OCI-LY3 (cell line): ENCODE data around the gene ARHGAP10.

Source experiments
- H2AFZ ChIP-seq: fragments of 200-600, 300-600 bp; shearing (Covaris generic); 2 replicates; pipeline ENCODE4 v1.6.0; 2014; ENCODE audit warnings: antibody characterized with exemption, low read depth, low read length
- H3K27ac ChIP-seq: fragments of 200-600, 300-600 bp; sonication (generic); 2 replicates; pipeline ENCODE4 v1.5.1; 2014; ENCODE audit warnings: mild to moderate bottlenecking, low read length, moderate library complexity, mixed read lengths
- H3K27me3 ChIP-seq: fragments of 200-600, 300-600 bp; sonication (generic); 2 replicates; pipeline ENCODE4 v1.6.1; 2014; ENCODE audit warnings: low read depth, low read length, mixed read lengths
- H3K36me3 ChIP-seq: fragments of 200-600, 300-600 bp; sonication (generic); replicated peaks from 2 replicates; pipeline ENCODE3; 2014; ENCODE audit warnings: low read depth, low read length, mixed read lengths
- H3K4me1 ChIP-seq: fragments of 300-600, 200-600 bp; sonication (generic); 2 replicates; pipeline ENCODE4 v1.6.1; 2014; ENCODE audit warnings: low read length, mixed read lengths
- H3K4me2 ChIP-seq: fragments of 200-600, 300-600 bp; sonication (generic); 2 replicates; pipeline ENCODE4 v1.6.1; 2014; ENCODE audit warnings: low read length, mixed read lengths
- H3K4me3 ChIP-seq: fragments of 300-600, 200-600 bp; sonication (generic); 2 replicates; pipeline ENCODE4 v1.5.1; 2014; ENCODE audit warnings: antibody characterized with exemption, mild to moderate bottlenecking, low read length, moderate library complexity
- H3K79me2 ChIP-seq: fragments of 300-600, 200-600 bp; shearing (Covaris generic); 2 replicates; pipeline ENCODE4 v1.6.1; 2014; ENCODE audit warnings: mild to moderate bottlenecking, low read length, mixed read lengths
- H3K9ac ChIP-seq: fragments of 300-600, 200-600 bp; shearing (Covaris generic); 2 replicates; pipeline ENCODE4 v1.6.0; 2014; ENCODE audit warnings: mild to moderate bottlenecking, low read length, moderate library complexity
- H3K9me3 ChIP-seq: fragments of 200-600, 300-600 bp; shearing (Covaris generic); 2 replicates; pipeline ENCODE4 v1.6.1; 2014; ENCODE audit warnings: low read length, mixed read lengths; ENCODE audit not compliant: insufficient read depth
- H4K20me1 ChIP-seq: fragments of 200-600, 300-600 bp; sonication (generic); 2 replicates; pipeline ENCODE4 v1.6.1; 2016; ENCODE audit warnings: low read length, mixed read lengths; ENCODE audit not compliant: insufficient read depth
- CTCF ChIP-seq: fragments of 200-600, 300-600 bp; sonication (generic); IDR thresholded peaks from 2 replicates; pipeline ENCODE4 v1.5.1; 2014; ENCODE audit warnings: antibody characterized with exemption, low read length, low read depth
- EZH2phosphoT487 ChIP-seq: fragments of 200-600 bp; shearing (Covaris generic); IDR thresholded peaks from 2 replicates; pipeline ENCODE4 v1.6.1; 2018; ENCODE audit warnings: antibody characterized with exemption, mixed run types, low read depth

The ARHGAP10 gene

GRCh38 chr4:147957446-147957845 is 225.6 kb downstream of the ARHGAP10 start:
- H2AFZ ChIP-seq = no peak overlapping the region
- H3K4me3 ChIP-seq = no peak overlapping the region
- H3K4me1 ChIP-seq = no peaks in the 10 kb centered on the region
- TF ChIP-seq CTCF = no peak
- no peak for TF ChIP-seq EZH2phosphoT487
- H3K9me3 ChIP-seq = no peaks in the 10 kb centered on the region
- H3K27ac ChIP-seq = no peak overlapping the region
- H3K79me2 ChIP-seq = no peaks in the 10 kb centered on the region
- no peaks in the 10 kb centered on the region for H3K27me3 ChIP-seq
- no peak overlapping the region for H3K4me2 ChIP-seq
- H3K9ac ChIP-seq = no peak overlapping the region
- no peaks in the 10 kb centered on the region for H4K20me1 ChIP-seq
- no peaks in the 10 kb centered on the region for H3K36me3 ChIP-seq

GRCh38 chr4:147958057-147958456 is 226.2 kb downstream of the ARHGAP10 start:
- Histone ChIP-seq H3K9ac (no peak overlapping the region), H3K36me3 (no peaks in the 10 kb centered on the region), H3K27me3 (no peaks in the 10 kb centered on the region), H3K9me3 (no peaks in the 10 kb centered on the region), H3K4me2 (no peak overlapping the region), H3K79me2 (no peaks in the 10 kb centered on the region), H3K27ac (no peak overlapping the region), H3K4me3 (no peak overlapping the region), H3K4me1 (no peaks in the 10 kb centered on the region), H2AFZ (no peak overlapping the region), H4K20me1 (no peaks in the 10 kb centered on the region)
- TF ChIP-seq EZH2phosphoT487 = no peak
- no peak for TF ChIP-seq CTCF

DNA sequence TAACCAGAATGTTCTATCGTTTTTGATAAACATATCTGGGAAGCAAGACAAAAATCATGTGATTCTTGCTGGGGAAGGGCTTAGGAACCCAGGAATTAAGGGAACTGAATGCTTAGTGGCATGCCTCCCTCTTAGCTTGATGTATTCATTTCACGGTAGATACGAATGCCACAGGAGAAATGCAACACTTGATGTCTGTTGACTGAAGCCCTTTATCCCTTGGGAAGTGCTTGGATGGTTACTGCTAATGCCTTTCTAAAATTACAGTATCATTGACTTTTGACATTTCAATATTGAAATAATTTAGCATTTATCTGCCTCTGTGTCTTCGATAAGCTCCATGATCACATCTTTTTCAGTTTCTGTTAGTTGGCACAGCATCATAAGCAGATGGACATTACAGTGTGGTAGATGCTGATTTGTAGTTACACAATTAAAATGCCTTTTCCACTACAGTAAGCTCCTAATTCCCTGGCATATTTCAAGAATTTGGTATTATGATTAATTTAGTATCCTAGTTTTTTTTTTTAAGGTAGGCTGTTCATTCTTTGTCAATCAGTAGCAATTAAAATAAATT is 226.7 kb downstream of the ARHGAP10 start:
- no peaks in the 10 kb centered on the region for H4K20me1 ChIP-seq
- no peaks in the 10 kb centered on the region for H3K4me1 ChIP-seq
- TF ChIP-seq CTCF (no peak), EZH2phosphoT487 (no peak)

GRCh38 chr4:147960971-147961370 is 229.1 kb downstream of the ARHGAP10 start:
- Histone ChIP-seq H3K27me3 (no peaks in the 10 kb centered on the region), H3K79me2 (no peaks in the 10 kb centered on the region), H3K4me2 (no peak overlapping the region), H3K9ac (no peak overlapping the region), H3K9me3 (no peaks in the 10 kb centered on the region), H3K4me1 (no peaks in the 10 kb centered on the region), H4K20me1 (no peaks in the 10 kb centered on the region), H3K4me3 (no peak overlapping the region), H2AFZ (no peak overlapping the region), H3K27ac (no peak overlapping the region), H3K36me3 (no peaks in the 10 kb centered on the region)
- no peak for TF ChIP-seq EZH2phosphoT487
- TF ChIP-seq CTCF = no peak

More for the DNA sequence above, 226.7 kb downstream of the ARHGAP10 start:
- H3K4me2 ChIP-seq = no peak overlapping the region
- H3K27ac ChIP-seq = no peak overlapping the region
- no peaks in the 10 kb centered on the region for H3K79me2 ChIP-seq
- H3K36me3 ChIP-seq = no peaks in the 10 kb centered on the region
- no peaks in the 10 kb centered on the region for H3K27me3 ChIP-seq
- no peaks in the 10 kb centered on the region for H3K9me3 ChIP-seq
- H3K9ac ChIP-seq = no peak overlapping the region
- H3K4me3 ChIP-seq = no peak overlapping the region
- H2AFZ ChIP-seq = no peak overlapping the region
